Naive thymus-derived CD4-positive, alpha-beta T cell (primary cell): ENCODE measurements around the gene KIF5A. TPM values are rescaled to one million over a fixed set of nuclear protein-coding genes. Genes with fewer than 3 reads are reported as not detected.

ENCODE experiments used
- ATAC-seq: fragments of 150-1000 bp; cut with Tn5 transposase; 2 replicates; pipeline ENCODE4 v1.10.0; 2021; ENCODE audit warnings: mild to moderate bottlenecking, moderate library complexity
- CTCF ChIA-PET: fragments of 350-600 bp; sonication (Branson Sonifier 250); formaldehyde crosslinking; loops from one replicate; lab custom pipeline; 2021; ENCODE audit warnings: antibody characterized with exemption; lab: Charles Lee
- POLR2A ChIA-PET: fragments of 350-600 bp; sonication (Branson Sonifier 250); formaldehyde crosslinking; loops from one replicate; lab custom pipeline; 2021; ENCODE audit warnings: antibody characterized with exemption, inconsistent platforms; lab: Charles Lee
- DNase-seq, 9 donors: peaks; one replicate each; pipeline versions ENCODE4 v3.0.0 to v3.0.0-alpha.2; 2020 to 2022; ENCODE audit warnings: mixed read lengths in 1 of 9
- H3K27ac ChIP-seq: one replicate; pipeline ENCODE4 v1.7.0; 2013; ENCODE audit warnings: mild to moderate bottlenecking, low read depth, low read length, moderate library complexity
- H3K27me3 ChIP-seq, 2 donors: one replicate each; pipeline ENCODE4 v1.7.0; 2013; ENCODE audit warnings: low read length in 2 of 2, mild to moderate bottlenecking in 2 of 2, moderate library complexity in 2 of 2; ENCODE audit not compliant: control insufficient read depth in 2 of 2, insufficient read depth in 2 of 2
- H3K36me3 ChIP-seq, 3 experiments: 1 replicate in 2 of 3; 2 replicates in 1 of 3; pipeline ENCODE4 v1.7.0; 2013; ENCODE audit warnings: low read length in 3 of 3, mild to moderate bottlenecking in 3 of 3, moderate library complexity in 1 of 3; ENCODE audit not compliant: insufficient read depth in 3 of 3, control insufficient read depth in 2 of 3
- H3K4me1 ChIP-seq, 2 donors: one replicate each; pipeline ENCODE4 v1.7.0; 2013; ENCODE audit warnings: low read length in 2 of 2, mild to moderate bottlenecking in 2 of 2, moderate library complexity in 1 of 2; ENCODE audit not compliant: control insufficient read depth in 2 of 2, insufficient read depth in 2 of 2
- H3K4me3 ChIP-seq: 2 replicates; pipeline ENCODE4 v1.7.0; 2013; ENCODE audit warnings: mild to moderate bottlenecking, low read length
- H3K9me3 ChIP-seq, 3 experiments: 1 replicate in 2 of 3; 2 replicates in 1 of 3; pipeline ENCODE4 v1.7.0; 2013; ENCODE audit warnings: low read length in 3 of 3; ENCODE audit not compliant: control insufficient read depth in 2 of 3
- H3K27ac Mint-ChIP-seq, 9 donors: one replicate each; pipeline ENCODE4 v1.8.0; 2020 to 2022; ENCODE audit warnings: mixed read lengths in 9 of 9, mild to moderate bottlenecking in 8 of 9, moderate library complexity in 5 of 9, inconsistent platforms in 2 of 9
- H3K27me3 Mint-ChIP-seq, 5 donors: one replicate each; pipeline ENCODE4 v1.8.0; 2021 to 2022; ENCODE audit warnings: mixed read lengths in 5 of 5, mild to moderate bottlenecking in 1 of 5
- H3K36me3 Mint-ChIP-seq, 5 donors: one replicate each; pipeline ENCODE4 v1.8.0; 2020 to 2022; ENCODE audit warnings: mixed read lengths in 5 of 5, mild to moderate bottlenecking in 3 of 5, inconsistent platforms in 1 of 5
- H3K4me1 Mint-ChIP-seq, 7 donors: one replicate each; pipeline ENCODE4 v1.8.0; 2020 to 2022; ENCODE audit warnings: mixed read lengths in 7 of 7, mild to moderate bottlenecking in 3 of 7, inconsistent platforms in 1 of 7
- H3K4me3 Mint-ChIP-seq, 10 donors: one replicate each; pipeline ENCODE4 v1.8.0; 2020 to 2022; ENCODE audit warnings: mild to moderate bottlenecking in 10 of 10, mixed read lengths in 10 of 10, moderate library complexity in 6 of 10, inconsistent platforms in 2 of 10
- H3K9me3 Mint-ChIP-seq, 11 donors: one replicate each; pipeline ENCODE4 v1.8.0; 2020 to 2022; ENCODE audit warnings: mixed read lengths in 11 of 11, mild to moderate bottlenecking in 4 of 11, inconsistent platforms in 1 of 11, moderate library complexity in 1 of 11
- intact Hi-C, 2 donors: fragments of 100-400 bp; cut with micrococcal nuclease; formaldehyde crosslinking; loops; one replicate each; pipeline ENCODE4 v1.15.1; 2023
- polyA plus RNA-seq, 2 donors: library from polyadenylated mRNA; unstranded; fragments of 300-500 nt; fragmentation: Illumina TruSeq; gene quantifications; one replicate each; pipeline ENCODE4 v1.2.3, GENCODE V29; 2021
- total RNA-seq, 6 experiments: library from RNA in 5 of 6; stranded (reverse) in 5 of 6; gene quantifications; 1 replicate in 5 of 6; 2 replicates in 1 of 6; pipeline ENCODE4 v1.2.3 and lab custom pipeline; 2021 to 2026

KIF5A gene
- total and polyA plus RNA-seq, 7 experiments from 2014 or later = 0.06 to 1.7 (median 1.0) TPM

GRCh38 chr12:57620936-57621496 is 71.2 kb downstream of the KIF5A start:
- peaks cover 13 to 44% of the 10 kb centered on the region in 2 donors for H3K27me3 ChIP-seq
- H3K4me3 ChIP-seq = peak overlapping the region; percentile 54
- H3K4me3 Mint-ChIP-seq = peak overlapping the region; percentile 59 to 87 (median 80)
- H3K9me3 Mint-ChIP-seq = no peaks in the 10 kb centered on the region
- H3K4me1 Mint-ChIP-seq = peaks cover 19 to 33% (median 30%) of the 10 kb centered on the region in 7 donors
- H3K4me1 ChIP-seq = peaks cover 20 to 30% of the 10 kb centered on the region in 2 donors
- no peaks in the 10 kb centered on the region for H3K9me3 ChIP-seq
- DNase-seq (peak in 2 of 9 donors; percentile 32 to 35), ATAC-seq (peak; percentile 25)
- peak overlapping the region in 1 of 9 donors; percentile 21 for H3K27ac Mint-ChIP-seq
- CTCF ChIA-PET = interaction anchor here (0.9 to 4.0 kb wide), 11 partner anchors 9 to 162 kb away, joined by 3 to 72 read pairs (median 3); partner anchors contain the start of genes DTX3 and GLI1
- intact Hi-C loops = loop anchor here (1.0 to 10.0 kb wide), 6 partner anchors 14 to 376 kb away; partner anchors contain the start of genes GLI1 (in 2 of the 2), MBD6 (in 1 of the 2) and PIP4K2C (in 1 of the 2)
- POLR2A ChIA-PET = interaction anchor here (1.2 to 1.7 kb wide), 3 partner anchors 30 to 40 kb away, joined by 3 to 8 read pairs (median 4); partner anchors contain the start of gene PIP4K2C
- no peaks in the 10 kb centered on the region for H3K36me3 ChIP-seq
- peaks cover 0 to 5% (median 0%) of the 10 kb centered on the region in 5 donors for H3K36me3 Mint-ChIP-seq
- H3K27me3 Mint-ChIP-seq = peaks cover 81 to 100% (median 86%) of the 10 kb centered on the region in 5 donors
- H3K27ac ChIP-seq = no peak overlapping the region

DNA sequence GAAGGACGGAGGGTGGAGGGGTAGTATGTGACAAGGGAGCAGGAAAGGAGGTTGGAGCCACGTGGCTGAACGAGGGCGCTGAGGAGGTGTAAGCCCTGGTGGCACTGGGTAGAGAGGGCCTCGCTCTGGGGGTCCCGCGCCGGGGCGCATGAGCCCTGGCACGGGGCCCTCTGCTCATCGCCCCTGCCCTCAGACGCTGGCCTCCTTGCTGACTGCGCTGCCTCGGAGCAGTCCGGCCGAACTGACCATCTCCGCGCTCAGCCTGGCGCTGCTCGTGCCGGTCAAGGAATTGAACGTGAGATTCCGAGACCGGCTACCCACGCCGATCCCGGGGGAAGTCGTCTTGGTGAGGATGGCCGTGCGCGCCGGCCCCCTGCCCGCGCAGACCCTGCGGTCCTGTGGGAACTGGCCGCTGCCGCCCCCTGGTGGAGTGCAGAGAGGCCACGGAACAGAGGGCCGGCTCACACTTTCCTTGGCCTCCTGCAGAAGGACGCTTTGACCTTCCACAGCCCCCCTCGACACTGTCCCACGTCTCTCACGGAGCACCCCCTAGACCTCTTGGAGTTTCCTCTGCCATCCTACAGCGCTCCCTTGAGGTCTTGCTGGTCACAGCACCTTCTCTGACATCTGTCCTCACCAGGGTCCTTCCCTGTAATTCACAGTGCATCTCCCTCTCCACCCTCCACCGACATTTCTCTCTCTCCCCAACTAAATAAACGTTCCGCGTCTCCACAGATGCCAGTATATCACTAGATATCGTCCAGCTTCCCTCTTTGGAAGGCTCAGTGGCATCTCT is 71.9 kb downstream of the KIF5A start:
- DNase-seq (peak in 7 of 9 donors; percentile 35 to 75 (median 44)), ATAC-seq (peak; percentile 76)
- Histone ChIP-seq H3K27ac (no peak overlapping the region), H3K4me1 (peaks cover 20 to 30% of the 10 kb centered on the region in 2 donors), H3K27me3 (peaks cover 17 to 50% of the 10 kb centered on the region in 2 donors), H3K4me3 (peak overlapping the region; percentile 54), H3K9me3 (no peaks in the 10 kb centered on the region), H3K36me3 (no peaks in the 10 kb centered on the region)
- Mint-ChIP-seq H3K4me1 (peaks cover 19 to 33% (median 30%) of the 10 kb centered on the region in 7 donors), H3K36me3 (peaks cover 0 to 5% (median 0%) of the 10 kb centered on the region in 5 donors), H3K27ac (no peak overlapping the region), H3K27me3 (peaks cover 86 to 100% (median 87%) of the 10 kb centered on the region in 5 donors), H3K9me3 (no peaks in the 10 kb centered on the region), H3K4me3 (peak overlapping the region; percentile 59 to 87 (median 80))
- ChIA-PET CTCF (interaction anchor here (0.6 to 4.0 kb wide), 12 partner anchors 9 to 284 kb away, joined by 3 to 72 read pairs (median 3); partner anchors contain the start of gene GLI1), POLR2A (interaction anchor here (0.5 to 1.7 kb wide), 4 partner anchors 38 to 309 kb away, joined by 3 to 5 read pairs (median 4); no protein-coding TSS in a partner anchor)
- intact Hi-C loops = loop anchor here (1.0 to 10.0 kb wide), 6 partner anchors 15 to 377 kb away; partner anchors contain the start of genes GLI1 (in 2 of the 2), MBD6 (in 1 of the 2) and PIP4K2C (in 1 of the 2)

- Mint-ChIP-seq H3K4me3 (peak overlapping the region in 9 of 10 donors; percentile 8 to 87 (median 79)), H3K4me1 (peaks cover 21 to 38% (median 30%) of the 10 kb centered on the region in 7 donors), H3K36me3 (peaks cover 0 to 5% (median 0%) of the 10 kb centered on the region in 5 donors), H3K9me3 (no peaks in the 10 kb centered on the region), H3K27ac (no peak overlapping the region), H3K27me3 (peaks cover 82 to 99% (median 88%) of the 10 kb centered on the region in 5 donors)
- H3K9me3 ChIP-seq = no peaks in the 10 kb centered on the region
- H3K27ac ChIP-seq = no peak overlapping the region
- H3K27me3 ChIP-seq = peaks cover 17 to 54% of the 10 kb centered on the region in 2 donors
- ATAC-seq = no peak
- intact Hi-C loops = loop anchor here in 1 of 2 donors (10.0 kb wide), 1 partner anchor 378 kb away; no protein-coding TSS in a partner anchor
- ChIA-PET POLR2A (interaction anchor here (1.0 kb wide), 1 partner anchor 39 kb away, joined by 5 read pairs; no protein-coding TSS in a partner anchor), CTCF (interaction anchor here (0.6 to 4.0 kb wide), 5 partner anchors 39 to 283 kb away, joined by 3 to 72 read pairs (median 4); no protein-coding TSS in a partner anchor)
- no peak overlapping the region for H3K4me3 ChIP-seq
- DNase-seq = peak in 1 of 9 donors; percentile 16
- no peaks in the 10 kb centered on the region for H3K36me3 ChIP-seq
- H3K4me1 ChIP-seq = peaks cover 20 to 30% of the 10 kb centered on the region in 2 donors
Measured at GRCh38 chr12:57622293-57623245, 72.7 kb downstream of the KIF5A start.

DNA sequence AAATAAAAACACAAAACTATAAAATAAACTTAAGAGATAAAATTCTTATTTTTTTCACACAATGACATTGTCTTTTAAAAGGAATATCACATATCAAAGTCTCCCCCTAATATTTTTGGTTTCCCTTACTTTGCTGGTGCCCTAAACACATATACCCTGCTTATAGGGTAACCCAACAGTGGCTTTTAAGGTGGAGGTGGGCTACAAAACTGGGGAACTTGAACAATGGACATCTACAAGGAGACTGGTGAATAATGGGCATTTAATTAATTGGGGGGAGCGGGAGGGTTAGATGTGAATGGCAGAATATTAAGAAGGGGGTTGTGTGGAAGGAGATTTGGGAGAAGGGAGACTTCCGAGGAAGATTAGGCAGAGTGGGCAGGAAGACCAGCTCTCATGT is 73.5 kb downstream of the KIF5A start:
- intact Hi-C loops = loop anchor here in 1 of 2 donors (10.0 kb wide), 1 partner anchor 379 kb away; no protein-coding TSS in a partner anchor
- Histone ChIP-seq H3K9me3 (no peaks in the 10 kb centered on the region), H3K27ac (no peak overlapping the region), H3K4me3 (no peak overlapping the region), H3K36me3 (no peaks in the 10 kb centered on the region), H3K27me3 (peaks cover 17 to 57% of the 10 kb centered on the region in 2 donors), H3K4me1 (peaks cover 20 to 30% of the 10 kb centered on the region in 2 donors)
- peaks cover 81 to 99% (median 86%) of the 10 kb centered on the region in 5 donors for H3K27me3 Mint-ChIP-seq
- no peaks in the 10 kb centered on the region for H3K9me3 Mint-ChIP-seq
- DNase-seq (no peak), ATAC-seq (no peak)
- H3K4me3 Mint-ChIP-seq = no peak overlapping the region
- ChIA-PET POLR2A (no interaction called here), CTCF (interaction anchor here (0.7 to 1.7 kb wide), 3 partner anchors 40 to 165 kb away, joined by 3 to 8 read pairs (median 6); no protein-coding TSS in a partner anchor)
- H3K36me3 Mint-ChIP-seq = peaks cover 0 to 5% (median 0%) of the 10 kb centered on the region in 5 donors
- H3K27ac Mint-ChIP-seq = no peak overlapping the region
- peaks cover 23 to 44% (median 30%) of the 10 kb centered on the region in 7 donors for H3K4me1 Mint-ChIP-seq

DNA sequence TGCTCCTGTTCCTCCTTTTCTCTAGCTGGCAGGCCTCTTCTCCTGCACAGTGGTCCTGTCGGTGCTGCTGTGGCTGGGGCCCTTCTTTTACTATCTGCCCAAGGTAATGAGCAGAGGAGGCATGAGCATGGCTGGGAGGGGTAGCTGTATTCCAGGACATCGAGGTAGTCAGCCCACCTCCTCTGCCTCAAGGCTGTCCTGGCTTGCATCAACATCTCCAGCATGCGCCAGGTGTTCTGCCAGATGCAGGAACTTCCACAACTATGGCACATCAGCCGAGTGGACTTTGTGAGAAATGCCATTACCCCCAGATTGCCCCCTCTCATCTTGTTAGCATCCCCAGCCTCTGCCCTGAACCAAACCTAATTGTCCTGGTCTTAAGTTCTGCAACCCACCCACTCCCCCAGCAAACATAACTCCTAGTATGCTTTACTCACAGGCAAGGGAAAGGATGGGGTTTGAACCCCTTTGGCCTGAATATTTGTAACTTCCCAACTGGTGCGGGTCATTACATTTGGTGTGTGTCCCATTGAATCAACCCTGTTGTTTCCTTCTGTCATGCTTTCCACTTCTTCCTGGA is 74.1 kb downstream of the KIF5A start:
- peak overlapping the region in 1 of 10 donors; percentile 9 for H3K4me3 Mint-ChIP-seq
- H3K27ac Mint-ChIP-seq = no peak overlapping the region
- Histone ChIP-seq H3K27me3 (peaks cover 17 to 61% of the 10 kb centered on the region in 2 donors), H3K36me3 (no peaks in the 10 kb centered on the region), H3K4me3 (no peak overlapping the region), H3K4me1 (peaks cover 20 to 30% of the 10 kb centered on the region in 2 donors), H3K27ac (no peak overlapping the region), H3K9me3 (no peaks in the 10 kb centered on the region)
- peak in 1 of 9 donors; percentile 8 for DNase-seq
- ATAC-seq = no peak
- H3K9me3 Mint-ChIP-seq = no peaks in the 10 kb centered on the region
- H3K4me1 Mint-ChIP-seq = peaks cover 22 to 44% (median 29%) of the 10 kb centered on the region in 7 donors
- peaks cover 0 to 5% (median 0%) of the 10 kb centered on the region in 5 donors for H3K36me3 Mint-ChIP-seq
- H3K27me3 Mint-ChIP-seq = peaks cover 84 to 99% (median 89%) of the 10 kb centered on the region in 5 donors
- POLR2A ChIA-PET = no interaction called here
- CTCF ChIA-PET = interaction anchor here (0.7 to 1.7 kb wide), 2 partner anchors 41 to 42 kb away, joined by 3 to 8 read pairs; no protein-coding TSS in a partner anchor
- intact Hi-C loops = loop anchor here in 1 of 2 donors (10.0 kb wide), 1 partner anchor 379 kb away; no protein-coding TSS in a partner anchor
